K562 (cell line): ENCODE results near the gene OGDH. TPM values are rescaled to one million over a fixed set of nuclear protein-coding genes. Genes with fewer than 3 reads are reported as not detected.

Source experiments
- BDP1 ChIP-seq: IDR thresholded peaks from 3 replicates; pipeline ENCODE4 v1.6.1; 2011; ENCODE audit not compliant: insufficient read length, insufficient read depth
- CCAR2 ChIP-seq: fragments of 200-400 bp; formaldehyde crosslinking; IDR thresholded peaks from 2 replicates; pipeline ENCODE4 v1.6.1; 2017; ENCODE audit warnings: mild to moderate bottlenecking, low read depth, low read length
- JUN ChIP-seq, 2 experiments: sonication (generic) in 1 of 2; formaldehyde crosslinking in 1 of 2; IDR thresholded peaks; 2 replicates each; pipeline versions ENCODE4 v1.6.1 to v1.8.0; 2012 to 2022; ENCODE audit warnings: borderline replicate concordance in 2 of 2, mild to moderate bottlenecking in 2 of 2, improper control_type of control experiment in 1 of 2, low read depth in 1 of 2, low read length in 1 of 2, missing genetic modification reagents in 1 of 2
- MAX ChIP-seq: sonication (generic); formaldehyde crosslinking; IDR thresholded peaks from 2 replicates; pipeline ENCODE4 v1.9.0; 2022; ENCODE audit warnings: mild to moderate bottlenecking, missing genetic modification reagents
- NUFIP1 ChIP-seq: fragments of 450-650 bp; IDR thresholded peaks from 2 replicates; pipeline ENCODE4 v1.6.1; 2018; ENCODE audit not compliant: partially characterized antibody
- POLR3G ChIP-seq: IDR thresholded peaks from 2 replicates; pipeline ENCODE4 v1.6.1; 2011; ENCODE audit not compliant: insufficient read length, insufficient replicate concordance; ENCODE audit errors: extremely low read depth
- REST ChIP-seq, 2 experiments: fragments of 450-650 bp; formaldehyde crosslinking in 1 of 2; IDR thresholded peaks; 2 replicates each; pipeline versions ENCODE4 v1.4.0 to v1.6.1; 2014 to 2020; ENCODE audit warnings: mild to moderate bottlenecking in 2 of 2, borderline replicate concordance in 1 of 2, low read depth in 1 of 2
- SMAD3 ChIP-seq: fragments of 450-650 bp; formaldehyde crosslinking; conservative IDR thresholded peaks from 2 replicates; pipeline ENCODE4 v1.4.0; 2020; ENCODE audit warnings: mild to moderate bottlenecking
- ZBTB17 ChIP-seq: fragments of 450-650 bp; formaldehyde crosslinking; IDR thresholded peaks from 2 replicates; pipeline ENCODE4 v1.4.0; 2020; ENCODE audit warnings: mild to moderate bottlenecking
- ZFP36 ChIP-seq: fragments of 150-350 bp; IDR thresholded peaks from 2 replicates; pipeline ENCODE4 v1.6.1; 2018; ENCODE audit warnings: low read length, low read depth; ENCODE audit not compliant: partially characterized antibody
- ZFX ChIP-seq: sonication (generic); formaldehyde crosslinking; IDR thresholded peaks from 2 replicates; pipeline ENCODE4 v1.8.0; 2022; ENCODE audit warnings: mild to moderate bottlenecking, missing genetic modification reagents, moderate library complexity
- ZNF133 ChIP-seq: fragments of 250-450 bp; sonication (Bioruptor Pico); IDR thresholded peaks from 2 replicates; pipeline ENCODE4 v1.4.0; 2020; ENCODE audit warnings: mild to moderate bottlenecking
- ZNF583 ChIP-seq: fragments of 250-450 bp; sonication (Bioruptor Pico); IDR thresholded peaks from 2 replicates; pipeline ENCODE4 v1.4.0; 2020
- ZNF655 ChIP-seq: fragments of 250-450 bp; sonication (Bioruptor Pico); IDR thresholded peaks from 2 replicates; pipeline ENCODE4 v1.5.0; 2021
- polyA plus RNA-seq, 8 experiments: library from polyadenylated mRNA; depleted of rRNA in 4 of 8; stranded (reverse) in 5 of 8; unstranded in 3 of 8; fragments of >200 nt; fragmentation: Nextera tagmentation in 2 of 8; fragmentation: Illumina TruSeq in 1 of 8; extraction: Ambion mirVana in 2 of 8; extraction: Trizol in 1 of 8; gene quantifications; 2 replicates each; pipeline versions ENCODE4 v1.2.1 to v1.2.3, GENCODE V29; 2011 to 2014; ENCODE audit warnings: inconsistent platforms in 1 of 8, missing spikeins in 1 of 8
- total RNA-seq, 7 experiments: library from RNA; depleted of rRNA in 6 of 7; stranded (reverse); fragments of >200 nt in 6 of 7; fragmentation: Illumina TruSeq in 2 of 7; extraction: Trizol in 2 of 7; gene quantifications; 2 replicates each; pipeline versions ENCODE4 v1.2.1 to v1.2.3, GENCODE V29; 2011 to 2021; ENCODE audit warnings: low replicate concordance in 1 of 7
- TF ChIP-seq, protein P1 (sequence below): fragments of 250-450 bp; sonication (Bioruptor Pico); IDR thresholded peaks from 2 replicates; pipeline ENCODE4 v1.5.0; 2022; ENCODE audit warnings: mild to moderate bottlenecking

Gene OGDH
- total and polyA plus RNA-seq, 9 of the 15 experiments (the other 6 are each of a cell fraction or from before 2014, with no cell fraction given), result 3.1 to 80.3 (median 23.5) TPM

GRCh38 chr7:44581879-44582603, 24.4 kb upstream of the OGDH start, which contains the start of gene TMED4 (continued):
- TF ChIP-seq MAX, result peak; percentile 45; the same call in 1 of the 2 replicates
- TF ChIP-seq ZNF583 (CRISPR knock-in tag), result peak; percentile 49; the same call in 1 of the 2 replicates
- peak; percentile 93 for TF ChIP-seq ZFX (CRISPR knock-in tag)
- no peak for TF ChIP-seq BDP1
- TF ChIP-seq ZBTB17 (CRISPR knock-in tag), result 0 out of 2 replicates have a peak, but pooled peaks have one; percentile 12
- TF ChIP-seq ZNF655, result no peak
- no peak for TF ChIP-seq ZFP36
- TF ChIP-seq JUN (IDR thresholded peaks at IDR 0.05; ENCODE audit: borderline replicate concordance, low read depth, low read length), result no peak
- 0 out of 2 replicates have a peak, but pooled peaks have one; percentile 8 for TF ChIP-seq JUN (CRISPR knock-in tag; IDR thresholded peaks at IDR 0.05; ENCODE audit: borderline replicate concordance)
- no peak for TF ChIP-seq SMAD3 (CRISPR knock-in tag)
- TF ChIP-seq NUFIP1, result no peak
- no peak for TF ChIP-seq REST (IDR thresholded peaks at IDR 0.05; ENCODE audit: borderline replicate concordance)
- peak; percentile 62 for TF ChIP-seq REST (CRISPR knock-in tag; IDR thresholded peaks at IDR 0.05; ENCODE audit: low read depth)
- TF ChIP-seq, protein P1, sequence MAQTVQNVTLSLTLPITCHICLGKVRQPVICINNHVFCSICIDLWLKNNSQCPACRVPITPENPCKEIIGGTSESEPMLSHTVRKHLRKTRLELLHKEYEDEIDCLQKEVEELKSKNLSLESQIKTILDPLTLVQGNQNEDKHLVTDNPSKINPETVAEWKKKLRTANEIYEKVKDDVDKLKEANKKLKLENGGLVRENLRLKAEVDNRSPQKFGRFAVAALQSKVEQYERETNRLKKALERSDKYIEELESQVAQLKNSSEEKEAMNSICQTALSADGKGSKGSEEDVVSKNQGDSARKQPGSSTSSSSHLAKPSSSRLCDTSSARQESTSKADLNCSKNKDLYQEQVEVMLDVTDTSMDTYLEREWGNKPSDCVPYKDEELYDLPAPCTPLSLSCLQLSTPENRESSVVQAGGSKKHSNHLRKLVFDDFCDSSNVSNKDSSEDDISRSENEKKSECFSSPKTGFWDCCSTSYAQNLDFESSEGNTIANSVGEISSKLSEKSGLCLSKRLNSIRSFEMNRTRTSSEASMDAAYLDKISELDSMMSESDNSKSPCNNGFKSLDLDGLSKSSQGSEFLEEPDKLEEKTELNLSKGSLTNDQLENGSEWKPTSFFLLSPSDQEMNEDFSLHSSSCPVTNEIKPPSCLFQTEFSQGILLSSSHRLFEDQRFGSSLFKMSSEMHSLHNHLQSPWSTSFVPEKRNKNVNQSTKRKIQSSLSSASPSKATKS (CRISPR knock-in tag), result 0 out of 2 replicates have a peak, but pooled peaks have one; percentile 41
- peak; percentile 71; the same call in 1 of the 2 replicates for TF ChIP-seq ZNF133 (CRISPR knock-in tag)
- TF ChIP-seq POLR3G, result no peak
- TF ChIP-seq CCAR2, result no peak
